ENCODE results near the gene MARCHF10.

GRCh38 chr17:62663304-62663703 lies 144.8 kb downstream of the MARCHF10 start:
- TF ChIP-seq POLR2A (IDR thresholded peaks at IDR 0.05) (no peak), CTCF (IDR thresholded peaks at IDR 0.05) (no peak), EP300 (IDR thresholded peaks at IDR 0.05) (no peak), POLR2AphosphoS5 (IDR thresholded peaks at IDR 0.05) (no peak)
